HG02973 (cell line): Measurements from ENCODE around the gene TNS1.

ENCODE experiments used
- ATAC-seq: cut with Tn5 transposase; IDR thresholded peaks from one replicate; pipeline ENCODE4 v1.9.1; 2021; ENCODE audit warnings: moderate library complexity; ENCODE audit not compliant: unreplicated experiment

The TNS1 gene

DNA sequence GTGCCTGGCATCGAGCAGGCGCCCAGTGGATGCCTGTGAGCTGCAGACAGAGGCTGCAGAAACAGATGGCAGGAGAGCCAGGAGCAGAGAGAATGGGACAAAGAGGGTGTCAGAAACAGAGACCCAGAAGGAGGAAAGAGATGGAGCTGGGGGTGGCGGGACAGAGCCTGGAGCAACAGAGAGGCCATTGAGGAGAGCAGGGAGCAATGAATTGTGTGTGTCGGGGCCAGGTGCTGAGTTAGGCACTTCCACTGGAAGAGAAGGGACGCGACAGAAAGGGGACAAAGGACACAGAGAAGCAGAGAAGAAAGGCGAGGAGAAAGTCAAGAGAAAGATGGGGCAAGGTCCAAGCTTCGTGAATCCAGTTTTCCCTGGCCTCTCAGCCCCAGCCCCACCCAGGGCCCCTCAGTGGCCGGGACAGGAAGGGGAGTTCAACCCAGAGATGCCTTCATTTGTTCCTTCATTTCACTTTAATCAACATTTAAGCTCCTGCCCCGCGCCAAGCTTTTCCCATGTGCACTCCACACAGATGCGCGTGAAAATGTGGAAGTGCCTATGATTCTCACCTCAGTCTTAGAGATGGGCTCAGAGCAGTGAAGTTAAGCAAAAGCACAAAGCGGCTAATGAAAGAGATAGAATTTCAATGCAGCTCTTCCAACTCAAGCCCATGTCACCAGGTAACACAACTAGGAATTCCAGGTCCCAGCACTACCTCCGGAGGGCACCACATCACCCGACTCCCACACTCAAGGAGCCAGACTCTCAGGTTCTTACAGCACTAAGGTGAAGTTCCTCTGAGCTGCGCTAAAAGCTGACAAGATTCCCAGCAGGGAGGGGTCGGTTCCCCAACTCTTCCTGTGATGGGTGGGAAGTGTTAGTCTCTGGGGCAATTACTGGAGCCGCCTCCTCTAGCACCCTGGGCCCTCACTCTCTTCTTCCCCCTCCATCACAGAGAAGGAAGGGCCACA is 55.1 kb downstream of the TNS1 start:
- no peak for ATAC-seq

- ATAC-seq: no peak
Measured at GRCh38 chr2:217946051-217946450, 56.7 kb downstream of the TNS1 start.

DNA sequence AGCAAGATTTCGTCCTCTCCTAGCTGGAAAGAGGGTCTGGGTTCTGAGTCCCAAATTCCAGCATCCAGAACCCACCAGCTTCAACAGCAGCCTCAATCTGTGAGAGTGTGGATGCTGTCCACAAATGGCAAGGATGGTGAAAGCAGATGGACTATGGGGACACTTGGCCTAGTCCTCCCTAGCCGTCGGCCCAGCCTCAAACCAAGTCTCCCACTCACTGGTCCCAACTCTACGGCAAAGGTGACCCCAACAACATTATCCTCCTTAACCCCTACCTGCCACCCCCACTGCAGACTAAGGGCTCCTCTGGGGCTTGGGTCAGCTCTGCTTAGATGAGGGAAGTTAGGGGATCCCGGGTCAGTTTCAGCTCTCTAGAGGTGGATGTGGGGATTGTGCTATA is 57.3 kb downstream of the TNS1 start:
- no peak for ATAC-seq

- no peak for ATAC-seq
Measured at GRCh38 chr2:217944923-217945322, 57.9 kb downstream of the TNS1 start.

- no peak for ATAC-seq
Measured at GRCh38 chr2:217944366-217944765, 58.4 kb downstream of the TNS1 start.

DNA sequence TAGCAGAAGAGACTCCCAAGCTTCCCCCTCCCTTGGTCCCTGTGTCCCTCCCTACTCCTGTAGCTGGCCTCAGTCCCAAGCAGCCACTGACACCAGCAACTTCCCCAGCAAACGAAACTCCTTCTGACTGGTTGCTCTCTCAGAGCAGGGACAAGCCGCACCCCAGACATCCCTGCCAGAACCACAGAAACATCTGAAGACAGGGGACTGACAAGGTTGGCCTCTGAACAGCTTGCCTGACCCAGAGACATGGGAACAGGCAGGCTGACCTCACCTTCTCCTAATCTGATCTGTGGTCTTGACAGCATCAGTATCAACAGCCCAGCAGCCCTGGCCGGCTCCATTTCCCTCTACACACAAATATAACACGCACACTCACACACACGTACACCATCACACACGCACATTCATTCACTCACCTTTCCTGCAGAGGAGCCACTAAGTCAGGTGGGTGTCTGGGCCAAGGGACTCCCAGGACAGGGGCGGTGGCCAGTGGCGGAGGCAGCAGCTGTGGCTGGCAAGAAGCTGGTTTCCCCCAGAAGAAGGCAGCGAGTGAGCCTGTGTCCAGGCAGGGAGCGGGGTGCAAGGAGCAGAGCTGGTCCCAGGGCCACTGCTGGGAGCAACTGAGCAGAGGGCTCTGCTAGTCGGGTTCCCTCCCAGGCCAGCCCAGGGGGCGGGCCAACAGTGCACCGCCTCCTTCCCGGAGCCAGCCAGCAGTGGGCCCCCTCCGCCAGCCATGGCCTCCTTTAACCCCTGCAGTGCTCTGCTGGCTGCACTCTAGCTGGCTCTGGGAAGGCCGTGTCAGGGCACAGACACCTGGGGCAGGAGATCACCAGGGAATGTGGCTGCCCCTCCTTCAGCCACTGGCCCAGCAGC is 59.1 kb downstream of the TNS1 start:
- no peak for ATAC-seq

- no peak for ATAC-seq
Measured at GRCh38 chr2:217942731-217943335, 60.0 kb downstream of the TNS1 start.

DNA sequence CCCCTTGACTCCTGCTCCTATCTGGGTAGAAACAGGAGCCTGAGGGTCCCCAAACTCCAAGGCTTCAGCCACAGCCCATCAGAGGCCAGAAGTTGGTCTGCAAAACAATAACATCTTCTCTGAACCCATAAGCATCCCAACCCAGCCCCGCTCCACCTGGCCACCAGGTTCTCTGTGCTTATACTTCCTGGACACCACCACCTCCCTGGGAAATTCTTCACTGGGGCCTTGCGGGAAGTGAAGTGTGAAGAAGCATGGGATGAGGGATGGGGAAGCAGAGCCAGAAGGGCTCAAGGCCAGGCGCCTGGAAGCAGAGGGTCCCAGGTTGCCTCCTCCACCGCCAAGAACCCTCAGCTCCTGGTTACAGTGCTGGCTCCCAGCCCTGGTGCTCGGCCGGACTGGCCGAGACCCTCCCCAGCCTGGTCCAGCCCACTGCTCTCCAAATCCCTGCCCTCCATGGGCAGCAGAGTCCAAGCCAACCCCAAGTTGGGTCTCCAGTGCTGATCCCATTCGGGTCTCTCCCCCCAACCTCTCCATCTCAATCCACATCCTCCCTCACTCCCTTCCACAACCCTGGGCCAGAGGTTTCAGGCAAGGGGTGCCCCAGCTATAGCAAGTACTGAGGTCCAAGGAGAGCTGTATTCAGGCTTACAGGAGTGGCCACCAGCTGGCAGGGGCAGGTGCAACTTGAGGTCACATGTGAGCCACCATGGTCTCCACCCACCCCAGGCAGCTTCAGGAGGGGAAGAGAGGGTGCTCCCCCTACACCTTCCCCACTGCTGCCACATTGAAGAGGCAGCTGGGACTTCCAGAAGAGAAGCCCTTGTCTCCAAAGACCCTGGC is 60.7 kb downstream of the TNS1 start:
- ATAC-seq: no peak

DNA sequence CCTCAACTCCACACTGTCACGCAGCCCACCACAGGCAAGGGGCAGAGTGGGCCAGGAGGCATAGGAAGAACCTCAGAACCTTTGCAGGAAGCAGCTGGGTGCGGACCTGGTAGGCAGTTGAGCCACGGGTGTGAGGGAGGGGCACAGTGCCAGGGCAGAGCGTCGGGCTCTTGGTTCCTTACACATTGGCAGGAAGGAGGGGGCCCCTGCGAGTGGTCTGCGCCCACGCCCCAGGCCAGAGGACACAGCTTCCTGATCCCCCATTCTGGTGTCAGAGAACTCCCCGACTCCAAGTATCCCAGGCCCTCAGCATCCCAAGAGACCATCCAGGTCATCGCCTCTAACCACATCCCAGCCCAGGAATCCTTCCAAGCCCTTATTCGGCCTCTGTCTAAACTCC is 61.5 kb downstream of the TNS1 start:
- ATAC-seq: no peak

DNA sequence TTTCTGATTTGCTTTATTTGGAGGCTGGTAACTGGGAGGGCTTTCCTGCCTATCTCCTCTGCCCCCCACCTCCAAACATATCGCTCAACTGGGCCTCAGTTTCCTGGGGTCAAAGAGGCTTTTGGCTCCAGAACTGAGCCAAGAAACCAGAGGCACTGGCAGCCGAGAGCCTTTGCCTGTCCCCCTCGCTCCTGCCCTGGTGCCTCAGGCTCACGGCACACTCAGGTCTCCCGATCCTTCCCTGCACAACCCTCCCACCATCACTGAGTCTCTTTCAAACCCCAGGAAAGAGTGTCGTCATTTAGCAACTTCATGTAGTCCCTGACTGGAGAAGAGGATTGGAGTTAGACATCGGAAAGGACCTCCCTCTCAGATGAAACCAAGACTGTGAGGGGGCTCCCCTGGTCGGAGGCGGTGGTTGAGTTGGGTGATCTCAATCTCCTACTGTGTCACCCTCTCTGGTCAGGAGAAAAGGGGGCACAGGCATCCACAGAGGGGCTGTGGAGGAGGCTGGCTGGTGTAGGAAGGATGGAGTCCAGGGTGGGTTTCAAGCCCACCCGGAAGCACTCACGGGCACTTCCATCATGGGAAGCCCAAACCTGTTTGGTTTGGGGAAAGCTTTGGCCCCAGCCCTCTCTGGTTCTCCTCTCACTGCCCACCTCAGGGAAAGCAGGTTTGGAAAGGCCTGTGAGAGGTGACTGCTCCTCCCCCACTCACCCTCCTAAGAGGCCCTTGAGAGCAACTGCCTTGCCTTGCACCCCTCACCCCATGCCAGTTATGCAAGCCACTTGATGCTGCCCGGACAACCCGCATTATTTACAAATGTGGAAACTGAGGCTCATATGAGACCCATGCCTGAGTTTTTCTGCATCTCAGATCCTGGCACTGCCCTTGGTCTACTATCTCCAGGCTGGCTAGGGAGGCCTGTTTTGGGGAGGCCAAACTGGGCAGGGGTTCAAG is 62.3 kb downstream of the TNS1 start:
- no peak for ATAC-seq

- ATAC-seq: no peak
Measured at GRCh38 chr2:217939629-217940245, 63.1 kb downstream of the TNS1 start.

GRCh38 chr2:217939220-217939619 is 63.6 kb downstream of the TNS1 start:
- ATAC-seq: no peak

GRCh38 chr2:217938036-217938435 is 64.8 kb downstream of the TNS1 start:
- ATAC-seq: no peak

GRCh38 chr2:217937446-217937845 is 65.3 kb downstream of the TNS1 start:
- ATAC-seq: no peak

DNA sequence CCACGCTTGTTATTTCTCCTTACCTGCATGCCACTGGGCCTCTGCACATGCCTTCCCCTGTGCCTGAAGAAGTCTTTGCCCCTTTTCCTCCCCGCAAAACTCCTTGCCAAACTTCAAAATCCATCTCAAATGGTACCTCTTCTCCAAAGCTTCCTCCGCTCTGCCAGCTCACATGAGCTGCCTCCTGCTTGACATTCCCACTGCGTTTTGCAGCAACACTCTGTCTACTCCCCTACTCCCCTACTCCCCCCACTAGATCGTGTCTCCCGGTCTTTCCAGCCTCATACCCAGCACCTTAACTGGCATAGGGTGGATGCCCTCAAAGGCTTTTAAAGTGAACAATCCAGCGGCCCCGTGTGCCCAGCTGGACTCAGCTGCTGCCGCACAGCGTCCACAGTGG is 65.8 kb downstream of the TNS1 start:
- ATAC-seq: no peak

GRCh38 chr2:217935901-217936684 is 66.7 kb downstream of the TNS1 start:
- no peak for ATAC-seq

- ATAC-seq: no peak
Measured at GRCh38 chr2:217935235-217935879, 67.4 kb downstream of the TNS1 start.
